ENCODE data around the gene POLR1G. TPM values are rescaled to one million over a fixed set of nuclear protein-coding genes. Genes with fewer than 3 reads are reported as not detected.

The POLR1G gene
- total and polyA plus RNA-seq, 2 donors (not counting 3 experiments of a cell fraction or from before 2014, with no cell fraction given), result 6.6 to 19.5 TPM

DNA sequence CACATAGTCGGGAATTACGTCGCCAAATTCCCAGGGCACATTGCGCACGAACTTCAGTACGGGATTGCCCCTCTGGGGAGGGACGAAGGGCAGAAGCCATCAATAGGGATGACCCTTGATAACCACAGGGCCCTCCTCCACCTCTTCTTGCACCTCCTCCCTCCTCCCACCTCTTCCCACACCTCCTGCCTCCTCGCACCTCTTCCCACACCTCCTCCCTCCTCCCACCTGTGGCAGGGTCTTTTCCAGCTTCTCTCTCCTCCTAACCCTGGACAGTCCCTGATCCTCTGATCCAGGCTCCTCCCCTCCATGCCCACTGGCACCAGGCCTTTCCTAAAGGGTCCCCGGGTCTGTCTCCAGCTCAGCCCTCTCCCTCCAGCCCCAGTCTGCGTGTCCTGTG lies 13.9 kb downstream of the POLR1G start:
- ChIA-PET CTCF (interaction anchor here (0.9 kb wide), 1 partner anchor 17 kb away, joined by 3 read pairs; no protein-coding TSS in a partner anchor), POLR2A (interaction anchor here (0.8 kb wide), 1 partner anchor 49 kb away, joined by 3 read pairs; no protein-coding TSS in a partner anchor)
- Histone ChIP-seq H3K79me2 (ENCODE audit: control insufficient read depth, insufficient read depth, low read length) (peaks cover 27% of the 10 kb centered on the region), H3K9me3 (replicated peaks; ENCODE audit: control insufficient read depth, insufficient read depth, low read length) (no peaks in the 10 kb centered on the region), H4K20me1 (replicated peaks; ENCODE audit: control insufficient read depth, extremely low read depth, insufficient read depth, low read length) (no peaks in the 10 kb centered on the region), H3K27me3 (ENCODE audit: control insufficient read depth in 2 of 2, insufficient read depth in 2 of 2, low read length in 2 of 2) (no peaks in the 10 kb centered on the region), H3K4me1 (ENCODE audit: control insufficient read depth, extremely low read depth, insufficient read depth, low read length) (peaks cover 24% of the 10 kb centered on the region), H3K36me3 (ENCODE audit: control insufficient read depth in 2 of 2, extremely low read depth in 1 of 2, insufficient read depth in 2 of 2, low read length in 2 of 2) (peaks cover 2 to 11% of the 10 kb centered on the region in 2 experiments), H2AFZ (ENCODE audit: low read depth, low read length) (no peak overlapping the region), H3K4me2 (ENCODE audit: insufficient read depth, low read length) (no peak overlapping the region), H3K9me1 (replicated peaks; ENCODE audit: control insufficient read depth, extremely low read depth, insufficient read depth, low read length) (no peaks in the 10 kb centered on the region), H3K9ac (replicated peaks; ENCODE audit: extremely low read depth, insufficient read depth, low read length) (no peak overlapping the region), H3K27ac (ENCODE audit: insufficient read depth, low read depth, low read length) (no peak overlapping the region), H3K4me3 (replicated peaks in 1 of 3; ENCODE audit: insufficient read depth in 1 of 3, low read depth in 1 of 3, low read length in 3 of 3) (no peak overlapping the region)
- FAIRE-seq (no peak), DNase-seq (ENCODE audit: low read depth, low spot score) (no peak)
- intact Hi-C loops (cut with micrococcal nuclease) (no loop called here), dilution Hi-C loops (cut with MboI; ENCODE audit: extremely low pct_ligation_motif_present, low sequenced_read_pairs) (no loop called here)
- TF ChIP-seq EZH2 (IDR thresholded peaks at IDR 0.05; ENCODE audit: borderline replicate concordance, low read depth, low read length, severe bottlenecking) (no peak), JUN (IDR thresholded peaks at IDR 0.05; ENCODE audit: borderline replicate concordance, insufficient read depth, insufficient read length, low read depth) (no peak), POLR2AphosphoS5 (IDR thresholded peaks at IDR 0.05; ENCODE audit: insufficient read depth, low read depth, low read length) (no peak), FOS (IDR thresholded peaks at IDR 0.05; ENCODE audit: borderline replicate concordance, insufficient read depth, low read length) (no peak), MYC (IDR thresholded peaks at IDR 0.05; ENCODE audit: low read depth, low read length) (no peak), GATA2 (IDR thresholded peaks at IDR 0.05; ENCODE audit: insufficient read depth, insufficient read length, low read depth, low read length) (no peak), POLR2A (IDR thresholded peaks at IDR 0.05; ENCODE audit: low read depth, low read length) (no peak)
- TF ChIP-seq, protein P1, sequence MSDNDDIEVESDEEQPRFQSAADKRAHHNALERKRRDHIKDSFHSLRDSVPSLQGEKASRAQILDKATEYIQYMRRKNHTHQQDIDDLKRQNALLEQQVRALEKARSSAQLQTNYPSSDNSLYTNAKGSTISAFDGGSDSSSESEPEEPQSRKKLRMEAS (IDR thresholded peaks at IDR 0.05; ENCODE audit: insufficient read depth, insufficient read length), result no peak
- TF ChIP-seq, protein P2, sequence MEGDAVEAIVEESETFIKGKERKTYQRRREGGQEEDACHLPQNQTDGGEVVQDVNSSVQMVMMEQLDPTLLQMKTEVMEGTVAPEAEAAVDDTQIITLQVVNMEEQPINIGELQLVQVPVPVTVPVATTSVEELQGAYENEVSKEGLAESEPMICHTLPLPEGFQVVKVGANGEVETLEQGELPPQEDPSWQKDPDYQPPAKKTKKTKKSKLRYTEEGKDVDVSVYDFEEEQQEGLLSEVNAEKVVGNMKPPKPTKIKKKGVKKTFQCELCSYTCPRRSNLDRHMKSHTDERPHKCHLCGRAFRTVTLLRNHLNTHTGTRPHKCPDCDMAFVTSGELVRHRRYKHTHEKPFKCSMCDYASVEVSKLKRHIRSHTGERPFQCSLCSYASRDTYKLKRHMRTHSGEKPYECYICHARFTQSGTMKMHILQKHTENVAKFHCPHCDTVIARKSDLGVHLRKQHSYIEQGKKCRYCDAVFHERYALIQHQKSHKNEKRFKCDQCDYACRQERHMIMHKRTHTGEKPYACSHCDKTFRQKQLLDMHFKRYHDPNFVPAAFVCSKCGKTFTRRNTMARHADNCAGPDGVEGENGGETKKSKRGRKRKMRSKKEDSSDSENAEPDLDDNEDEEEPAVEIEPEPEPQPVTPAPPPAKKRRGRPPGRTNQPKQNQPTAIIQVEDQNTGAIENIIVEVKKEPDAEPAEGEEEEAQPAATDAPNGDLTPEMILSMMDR (IDR thresholded peaks at IDR 0.05; ENCODE audit: extremely low read depth in 1 of 2, insufficient read depth in 1 of 2, low read depth in 1 of 2, low read length in 2 of 2), result no peak
- no TSS peak for BruUV-seq (replicated peaks)
